Central memory CD4-positive, alpha-beta T cell (primary cell): Measurements from ENCODE around the gene NTSR1.
A peak's percentile ranks its signal among the peaks of the same experiment; 100 is the strongest.

Experiments
- DNase-seq: peaks from one replicate; pipeline ENCODE4 v3.0.0; 2022

Gene NTSR1

DNA sequence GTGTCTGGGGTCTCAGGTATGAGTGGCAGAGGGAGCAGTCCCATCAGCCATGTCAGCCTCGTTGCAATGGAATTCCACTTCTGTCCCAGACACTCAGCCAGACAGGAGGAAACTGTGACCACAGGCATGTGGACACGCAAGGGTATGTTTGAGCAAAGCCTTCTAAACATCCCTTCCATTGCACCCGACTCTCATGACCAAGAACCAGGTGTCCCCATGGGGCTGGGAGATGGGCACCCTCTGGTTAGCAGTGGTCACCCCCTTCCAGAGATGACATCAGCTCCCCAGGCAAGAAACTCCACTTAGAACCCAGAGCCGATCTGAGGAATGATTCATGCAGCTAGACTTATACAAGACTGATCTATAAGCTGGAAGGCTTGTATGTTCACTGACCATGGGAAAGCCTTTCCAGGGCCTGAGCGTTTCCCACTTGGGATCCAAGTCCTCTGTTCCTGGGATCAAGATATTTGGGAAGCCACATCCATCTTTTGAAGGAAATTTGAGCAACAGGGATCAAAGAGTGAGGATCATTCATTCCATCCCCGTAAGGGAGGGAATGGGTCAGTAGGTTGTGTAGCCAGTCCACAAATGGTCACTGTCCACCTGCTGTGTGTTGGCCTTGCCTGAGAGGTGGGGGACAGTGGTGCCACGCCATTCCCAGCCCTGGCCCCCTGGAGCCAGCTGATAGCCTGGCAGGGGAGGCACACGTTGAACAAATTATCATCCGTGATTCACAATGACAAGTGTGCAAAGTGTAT lies 83.7 kb downstream of the NTSR1 start:
- DNase-seq, result no peak

DNA sequence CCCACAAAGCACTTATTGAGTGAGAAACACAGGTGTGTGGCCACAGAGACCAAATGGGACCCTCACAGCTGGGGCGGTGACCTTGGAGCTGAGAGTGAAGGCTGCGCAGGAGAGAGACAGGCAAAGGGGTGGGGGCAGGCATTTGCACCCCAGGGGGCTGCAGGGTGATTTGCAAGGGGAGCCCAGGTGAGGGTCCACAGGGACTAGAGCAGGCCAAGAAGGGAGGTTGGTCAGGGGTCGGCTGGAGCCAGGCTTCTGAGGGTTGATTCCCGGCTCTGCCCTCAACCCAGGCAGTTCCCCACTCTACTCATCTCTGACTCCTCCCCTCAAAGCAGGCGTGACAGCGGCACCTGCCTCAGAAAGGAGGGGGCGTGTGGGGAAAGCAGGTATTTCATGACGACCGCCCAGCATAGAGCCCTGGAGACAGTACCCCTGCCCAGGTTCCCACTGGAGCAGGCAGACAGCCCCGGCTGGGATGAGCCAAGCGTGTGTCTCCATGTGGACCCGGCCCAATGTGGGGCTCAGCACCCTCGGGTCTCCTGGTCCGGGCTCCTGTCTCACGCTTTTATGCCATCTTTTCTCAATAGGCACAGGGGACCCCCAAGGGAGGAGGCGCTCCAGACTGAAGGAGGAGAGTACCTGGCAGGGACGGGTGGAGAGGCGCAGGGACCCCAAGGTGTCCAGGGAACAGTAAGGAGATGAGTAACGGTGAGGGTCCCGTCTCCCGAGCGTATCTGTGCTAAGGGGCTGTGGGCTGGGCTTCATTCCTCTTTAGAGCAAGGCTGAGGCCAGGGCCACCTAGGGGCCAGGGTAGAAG lies 84.5 kb downstream of the NTSR1 start:
- DNase-seq, result no peak

DNA sequence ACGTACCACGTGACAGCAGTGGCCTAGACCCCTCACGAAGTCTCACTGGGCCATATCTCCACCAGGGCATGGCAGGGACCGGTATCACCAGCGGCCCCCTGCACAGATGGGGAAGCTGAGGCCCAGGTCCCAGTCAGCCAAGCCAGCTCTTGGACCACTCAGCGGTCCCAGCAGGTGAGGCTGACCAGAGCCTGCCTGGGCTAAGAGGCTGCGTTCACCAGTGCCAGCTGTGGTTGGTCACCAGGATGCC lies 85.0 kb downstream of the NTSR1 start:
- no peak for DNase-seq

DNA sequence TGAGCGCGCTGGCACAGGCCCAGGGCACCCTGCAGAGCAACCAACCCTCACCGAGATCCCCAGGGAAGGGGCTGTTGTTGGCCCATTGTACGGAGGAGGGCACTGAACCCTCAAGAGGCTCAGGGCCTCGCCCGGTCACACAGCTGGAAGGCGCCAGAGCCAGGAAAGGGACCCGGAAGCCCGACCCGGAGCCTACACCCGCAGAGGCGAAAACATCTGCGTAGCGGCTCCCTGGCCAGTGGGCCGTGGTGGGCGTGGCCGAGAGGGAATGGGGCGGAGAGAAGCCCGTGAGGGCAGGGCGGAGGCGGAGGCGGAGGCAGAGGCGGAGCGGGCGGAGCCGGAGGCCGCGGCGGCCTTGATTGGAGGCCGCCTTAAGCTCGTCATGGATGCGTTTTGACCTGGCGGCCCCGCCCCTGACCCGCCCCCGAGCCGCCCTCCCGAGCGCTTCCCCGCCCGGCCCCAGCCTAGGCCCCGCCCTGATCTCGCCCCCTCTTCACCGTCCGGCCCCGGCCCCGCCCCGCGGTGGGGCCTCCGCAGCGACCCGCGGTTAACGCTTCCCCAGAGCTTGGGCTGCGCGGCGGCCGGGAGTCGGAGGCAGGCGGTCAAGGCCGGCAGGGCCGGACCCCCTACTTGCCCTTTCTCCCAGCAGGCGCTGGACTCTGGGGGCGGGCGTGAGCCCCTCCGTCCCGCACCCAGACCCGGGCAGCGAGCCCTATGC lies 85.5 kb downstream of the NTSR1 start:
- peak; percentile 88 for DNase-seq

DNA sequence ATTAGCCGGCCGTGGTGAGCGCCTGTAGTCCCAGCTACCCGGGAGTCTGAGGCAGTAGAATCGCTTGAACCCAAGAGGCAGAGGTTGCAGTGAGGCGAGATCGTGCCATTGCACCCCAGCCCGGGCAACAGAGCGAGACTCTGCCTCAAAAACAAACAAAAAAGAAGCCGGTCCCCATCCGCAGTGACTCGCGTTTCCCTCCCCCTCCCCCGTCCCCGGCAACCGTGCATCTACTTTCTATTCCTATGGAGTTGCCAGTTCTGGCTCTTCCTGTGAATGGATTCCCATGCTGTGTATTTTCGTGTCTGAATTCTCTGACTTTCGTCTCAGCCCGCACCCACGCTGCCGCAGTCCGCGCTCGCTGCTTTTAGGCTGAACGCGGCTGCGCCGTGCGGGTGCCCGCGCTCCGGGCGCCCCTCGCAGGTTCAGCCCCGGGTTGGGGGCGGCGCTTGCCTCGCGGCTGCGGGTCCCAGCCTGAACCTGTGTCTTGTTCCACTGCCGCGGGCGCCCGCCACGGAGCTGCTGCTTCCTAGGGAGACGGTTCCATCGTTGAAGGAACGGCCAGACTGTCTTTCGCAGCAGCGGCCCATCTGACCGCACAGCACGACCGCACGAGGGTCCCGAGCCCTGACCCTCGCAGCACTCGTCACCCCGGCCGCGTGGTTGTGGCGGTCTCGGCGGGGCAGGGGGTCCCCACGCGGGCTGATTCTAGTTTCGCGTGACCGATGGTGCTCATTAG lies 86.6 kb downstream of the NTSR1 start:
- DNase-seq, result peak; percentile 58

DNA sequence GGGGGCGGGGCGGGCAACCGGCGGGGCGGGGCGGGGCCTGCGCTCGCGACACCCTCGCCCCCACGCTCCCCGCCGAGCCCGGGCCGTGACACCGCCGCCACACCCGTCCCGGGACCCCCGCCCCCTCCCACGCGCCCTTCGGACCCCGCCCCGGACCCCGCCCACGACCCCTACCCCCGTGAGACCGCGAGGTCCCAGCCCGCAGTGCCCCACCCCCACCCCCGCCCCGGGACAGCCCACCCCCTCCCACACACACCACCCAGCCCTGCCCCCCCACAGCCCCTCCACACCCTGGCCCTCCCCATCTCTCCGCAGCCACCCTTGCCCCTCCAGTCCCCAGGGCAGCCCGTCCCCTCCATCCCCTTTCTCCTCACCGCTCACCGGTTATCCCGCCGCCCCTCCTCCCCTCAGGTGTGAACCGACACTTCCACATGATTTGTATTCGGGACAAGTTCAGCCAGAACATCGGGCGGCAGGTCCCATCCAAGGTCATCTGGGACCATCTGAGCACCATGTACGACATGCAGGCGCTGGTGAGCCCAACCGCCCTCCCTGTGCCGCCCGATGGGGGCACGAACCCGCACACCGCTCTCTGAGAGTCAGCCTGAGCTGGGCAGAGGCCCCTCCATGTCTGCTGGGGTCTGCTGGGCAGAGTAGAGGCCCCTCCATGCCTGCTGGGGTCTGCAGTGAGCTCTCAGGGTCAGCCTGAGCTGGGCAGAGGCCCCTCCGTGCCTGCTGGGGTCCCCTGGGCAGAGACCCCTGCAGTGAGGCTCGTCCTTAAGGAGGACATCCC lies 88.3 kb downstream of the NTSR1 start:
- DNase-seq, result no peak

DNA sequence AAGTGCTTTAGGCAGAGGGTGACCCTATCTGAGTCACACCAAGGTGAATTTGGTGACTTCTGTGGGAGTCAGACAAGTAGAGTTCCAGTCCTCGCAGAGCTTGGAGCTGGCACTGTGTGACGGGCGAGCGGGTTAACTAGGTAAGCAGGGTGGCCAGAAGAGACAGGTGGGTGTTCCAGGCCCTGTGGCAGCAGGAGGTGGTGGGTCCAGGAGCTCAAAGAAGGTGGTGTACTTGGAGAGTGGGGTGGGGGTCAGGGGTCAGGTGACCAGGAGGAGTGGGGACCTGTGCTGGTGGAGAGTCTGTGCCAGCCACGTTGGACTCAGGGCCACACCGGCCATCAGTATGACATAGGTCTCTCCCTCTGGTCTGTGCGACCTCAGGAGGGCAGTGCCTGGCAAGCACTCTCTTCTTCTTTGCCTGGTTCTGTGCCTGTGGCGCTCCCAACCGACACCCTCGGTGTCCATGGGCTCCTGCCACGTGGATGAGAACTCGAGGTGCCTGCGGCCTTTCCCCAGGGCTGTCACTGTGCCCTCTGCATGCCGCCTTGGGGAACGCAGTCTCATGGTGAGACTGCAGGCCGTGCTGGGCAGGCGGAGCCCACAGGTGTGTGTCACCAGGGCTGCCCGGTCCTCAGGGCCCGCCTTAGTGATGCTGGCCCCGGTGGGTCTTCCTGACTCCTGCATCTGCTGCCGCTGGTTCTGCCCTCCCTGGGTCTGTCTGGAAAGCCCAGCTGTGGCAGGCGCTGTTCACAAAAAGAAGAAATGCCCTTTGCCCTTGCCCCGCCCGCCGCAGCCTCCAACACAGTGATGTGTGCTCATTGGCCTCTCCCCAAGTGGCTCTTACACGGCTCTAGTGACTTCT lies 89.3 kb downstream of the NTSR1 start:
- no peak for DNase-seq

DNA sequence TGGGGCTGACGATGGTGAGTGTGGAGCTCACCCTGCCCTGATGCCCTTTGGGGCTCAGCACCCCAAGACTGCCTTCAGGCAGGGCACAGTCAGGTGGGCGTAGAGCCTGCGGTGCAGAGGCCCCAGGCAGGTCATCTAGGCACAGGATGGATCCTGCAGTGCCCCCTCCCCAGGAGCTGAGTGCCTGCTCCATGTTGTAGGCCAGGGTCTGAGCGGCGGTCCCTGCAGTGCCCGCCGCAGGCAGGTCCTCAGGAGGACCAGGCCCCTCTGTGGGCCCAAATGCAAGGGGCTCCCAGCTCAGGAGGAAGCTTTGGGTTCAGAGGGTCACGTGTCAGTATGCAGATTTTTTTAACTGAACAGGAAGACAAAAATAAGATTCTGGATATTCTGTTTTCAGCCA lies 90.4 kb downstream of the NTSR1 start:
- no peak for DNase-seq

DNA sequence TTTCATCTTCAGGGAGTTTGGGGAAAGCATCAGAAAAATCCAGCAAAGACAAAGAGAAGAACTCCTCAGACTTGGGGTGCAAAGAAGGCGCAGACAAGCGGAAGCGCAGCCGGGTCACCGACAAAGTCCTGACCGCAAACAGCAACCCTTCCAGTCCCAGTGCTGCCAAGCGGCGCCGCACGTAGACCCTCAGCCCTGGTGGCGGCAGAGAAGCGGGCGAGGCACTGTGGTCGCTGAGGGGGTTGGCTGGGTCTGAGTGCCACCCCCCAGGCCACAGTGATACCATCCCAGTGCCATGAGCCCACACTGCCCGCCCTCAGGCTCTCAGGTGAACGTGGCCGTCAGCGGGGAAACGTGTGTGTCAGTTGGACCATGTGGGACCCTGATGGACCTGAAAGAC lies 90.8 kb downstream of the NTSR1 start:
- no peak for DNase-seq

DNA sequence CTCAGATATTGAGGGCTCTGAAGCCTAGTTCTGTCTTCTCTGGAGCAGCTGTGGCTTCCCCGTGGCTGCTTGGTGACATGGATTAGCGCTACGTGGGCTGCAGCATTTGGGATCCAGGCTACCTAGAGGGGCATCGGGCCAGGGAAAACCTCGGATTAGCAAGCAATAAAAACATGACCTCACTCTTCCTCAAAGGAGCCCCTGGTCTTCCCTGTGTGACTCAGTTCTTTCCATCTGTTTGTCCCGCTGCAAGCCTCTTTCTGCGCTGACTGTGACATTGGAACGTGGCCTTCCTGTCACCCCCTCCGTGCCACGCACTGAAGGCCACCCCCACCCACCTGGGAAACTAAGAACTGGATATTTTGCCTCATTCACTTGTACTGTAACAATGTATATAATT lies 91.2 kb downstream of the NTSR1 start:
- no peak for DNase-seq

DNA sequence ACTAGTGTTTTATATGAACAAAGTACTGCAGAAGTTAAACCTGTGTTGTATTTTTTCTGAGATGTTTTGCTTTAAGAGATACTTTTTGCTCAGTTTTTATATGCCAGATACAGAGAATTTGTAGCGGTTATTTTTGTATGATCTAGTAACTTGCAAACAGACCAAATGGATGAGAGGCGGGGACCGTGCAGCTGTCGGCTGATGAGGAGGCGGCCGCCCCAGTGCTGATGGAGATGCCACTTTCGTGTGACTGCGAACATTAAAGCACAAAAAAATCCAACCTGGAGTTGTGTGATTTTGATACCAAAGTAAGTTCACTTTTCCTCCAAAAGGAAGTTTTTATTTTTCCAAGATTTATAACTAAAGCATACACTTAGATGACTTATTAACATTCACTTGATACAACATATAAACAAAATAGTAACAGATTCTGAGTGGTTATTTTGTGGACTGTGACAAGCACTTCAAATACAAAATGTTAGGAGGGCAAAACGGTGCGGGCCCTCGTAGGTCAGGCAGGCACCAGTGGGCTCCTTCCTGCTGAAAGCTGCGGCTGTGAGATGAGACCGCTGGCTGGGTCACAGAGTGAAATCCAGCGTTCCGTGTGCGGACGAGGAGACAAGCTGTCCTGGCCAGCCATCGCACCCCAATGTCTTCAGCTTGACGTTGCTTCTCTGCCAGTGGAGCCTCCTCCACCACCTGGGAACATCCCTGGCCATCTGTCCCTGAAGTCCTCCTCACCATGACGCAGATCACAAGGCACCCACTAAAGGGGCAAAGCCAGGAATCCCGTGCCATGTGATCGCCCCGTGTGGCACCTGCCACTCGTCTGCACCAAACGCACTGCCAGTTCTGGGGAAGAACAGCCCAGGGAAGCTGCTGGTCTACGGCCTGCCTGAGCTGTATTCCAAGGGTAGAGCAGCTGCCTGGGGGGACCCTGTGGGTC lies 92.0 kb downstream of the NTSR1 start:
- no peak for DNase-seq

DNA sequence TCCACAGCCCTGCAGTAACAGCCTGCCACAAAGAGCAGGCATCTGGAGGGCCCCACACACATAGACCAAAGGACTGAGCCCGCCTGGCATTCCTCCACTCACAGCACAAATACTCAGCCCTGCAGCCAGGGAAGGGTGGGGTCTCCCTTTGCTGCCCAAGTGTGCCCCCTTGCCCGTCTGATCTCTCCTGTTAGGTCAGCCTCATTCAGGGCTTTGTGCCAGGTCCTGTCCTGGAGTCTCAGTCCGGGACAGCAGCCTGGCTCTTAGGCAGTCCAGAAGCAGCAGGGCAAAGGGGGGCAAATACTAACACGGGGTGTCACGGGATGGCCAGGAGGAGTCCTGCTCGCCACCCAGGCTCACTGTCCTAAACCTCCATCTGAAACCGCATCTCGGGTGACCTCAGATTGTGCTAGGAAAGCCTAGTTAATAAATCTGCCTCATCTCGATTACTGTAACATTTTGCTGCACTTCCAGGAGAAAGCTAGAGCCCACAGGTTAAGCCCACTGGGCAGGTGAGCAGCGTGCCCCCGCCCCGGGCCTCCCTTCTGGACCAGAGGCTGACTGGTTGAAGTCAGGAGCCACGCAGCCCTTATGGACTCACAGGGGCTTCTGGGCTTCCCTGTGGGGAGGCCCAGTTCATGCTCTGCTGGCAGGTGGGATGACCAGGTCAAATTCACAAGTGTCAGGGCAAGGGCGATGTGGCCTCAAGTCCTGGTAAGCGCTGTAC lies 92.8 kb downstream of the NTSR1 start:
- DNase-seq, result no peak

DNA sequence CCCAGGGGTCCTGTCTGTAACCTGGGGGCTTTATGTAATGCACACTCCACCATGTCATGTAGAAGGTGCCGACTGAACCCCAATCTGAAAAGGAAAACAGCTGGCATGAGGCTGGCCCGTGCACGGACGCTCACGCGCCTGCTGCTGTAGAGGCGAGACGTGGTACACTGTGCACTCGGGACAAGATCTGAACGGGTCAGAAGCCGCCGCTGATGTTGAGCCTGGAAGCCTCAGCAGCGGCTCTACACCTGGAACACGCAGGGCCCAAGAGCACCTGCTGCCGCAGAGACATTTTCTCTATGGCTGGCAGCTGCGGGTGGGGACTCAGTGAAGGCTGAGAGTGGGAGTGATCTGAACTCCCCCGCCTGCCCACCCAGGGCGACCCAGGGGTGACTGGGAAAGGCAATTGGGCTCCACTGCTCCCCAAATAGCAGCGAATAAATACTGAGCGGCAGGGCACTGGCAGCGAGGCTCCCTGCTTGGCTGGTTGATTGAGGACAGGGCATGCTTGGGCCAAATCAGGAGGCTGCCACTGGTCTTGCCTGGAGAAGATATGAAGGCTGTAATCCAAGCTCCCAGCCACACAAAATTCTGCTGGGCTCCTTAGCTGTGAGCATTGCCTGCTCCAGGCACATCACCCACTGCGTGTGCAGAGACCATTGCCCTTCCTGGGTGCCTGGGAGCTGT lies 93.5 kb downstream of the NTSR1 start:
- DNase-seq, result no peak

DNA sequence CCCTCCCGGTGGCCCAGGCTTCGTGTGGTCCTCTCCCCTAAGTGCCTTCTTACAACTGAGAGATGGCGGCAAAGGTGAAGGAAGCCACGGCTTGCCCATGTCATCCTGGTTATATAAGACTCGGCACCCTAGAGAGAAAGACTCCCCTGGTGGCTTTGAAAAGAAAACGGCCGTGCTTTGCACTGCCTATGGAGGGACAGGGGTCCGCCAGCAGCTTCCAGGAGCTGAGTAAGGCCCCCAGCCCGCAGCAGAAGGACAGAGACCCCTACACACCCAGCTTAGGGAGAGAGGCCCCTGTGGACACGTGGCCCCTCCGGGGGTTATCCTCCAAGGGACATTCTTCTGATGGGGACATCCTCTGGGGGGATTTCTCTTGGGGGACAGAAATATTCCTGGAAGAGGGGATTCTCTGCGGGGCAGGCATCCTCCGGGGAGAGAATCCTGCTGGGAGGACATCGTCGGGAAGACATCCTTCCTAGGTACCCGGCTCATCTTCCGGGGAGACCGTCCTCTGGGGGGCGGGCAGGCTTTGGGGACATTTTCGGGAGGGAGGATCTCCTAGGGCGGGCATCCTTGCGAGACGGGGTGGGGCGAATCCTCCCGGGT lies 95.5 kb downstream of the NTSR1 start:
- DNase-seq, result no peak

DNA sequence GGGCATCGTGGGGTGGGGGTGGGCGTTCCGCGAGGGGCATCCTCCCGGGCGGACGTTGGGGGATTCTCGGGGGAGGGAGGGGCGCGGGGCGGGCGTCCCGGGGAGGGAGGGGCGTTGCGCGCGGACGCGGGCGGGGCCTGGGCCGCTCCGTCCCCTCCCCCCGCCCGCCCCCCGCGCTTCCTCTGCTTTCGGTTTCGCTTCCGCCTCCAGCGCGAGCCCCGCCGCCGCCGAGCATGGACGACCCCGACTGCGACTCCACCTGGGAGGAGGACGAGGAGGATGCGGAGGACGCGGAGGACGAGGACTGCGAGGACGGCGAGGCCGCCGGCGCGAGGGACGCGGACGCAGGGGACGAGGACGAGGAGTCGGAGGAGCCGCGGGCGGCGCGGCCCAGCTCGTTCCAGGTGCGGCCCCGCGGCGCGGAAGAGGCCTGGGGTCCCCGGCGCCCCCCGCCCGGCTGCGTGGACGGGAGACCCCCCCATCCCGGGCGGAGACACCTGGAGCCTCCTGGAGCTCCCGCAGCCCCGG lies 96.1 kb downstream of the NTSR1 start, which contains the start of gene OGFR:
OGFR (plus strand) TSS at position 209 of the 528 bp plus-strand sequence; CDS start at position 234, 25 bp downstream.
- DNase-seq, result peak; percentile 67

DNA sequence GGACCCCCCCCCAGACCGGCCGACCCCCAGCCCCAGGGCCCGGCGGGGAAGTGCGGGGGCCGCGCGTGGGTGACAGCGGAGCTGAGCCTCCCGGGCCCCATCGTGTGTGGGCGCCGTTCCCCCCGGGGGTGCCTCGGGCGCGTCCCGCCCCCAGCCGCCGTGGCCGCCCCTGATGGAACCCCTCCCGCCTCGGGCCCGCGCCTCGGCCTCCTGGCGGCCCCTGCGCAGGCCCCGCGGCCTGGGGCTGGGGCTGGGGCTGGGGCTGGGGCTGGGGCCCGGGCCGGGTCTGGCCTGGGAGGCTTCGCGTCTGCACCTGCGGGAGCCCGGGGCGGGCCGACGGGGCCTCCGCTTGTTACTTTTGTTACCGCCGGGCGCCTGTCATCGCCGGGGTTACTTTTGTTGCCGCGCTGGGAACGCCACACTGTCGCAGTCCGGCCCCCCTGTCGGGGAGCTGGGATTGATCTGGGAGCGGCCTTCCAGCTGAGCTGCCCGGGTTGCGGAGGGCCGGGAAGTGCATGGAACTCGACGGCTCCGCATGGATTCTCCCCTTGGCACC lies 96.6 kb downstream of the NTSR1 start:
- no peak for DNase-seq

DNA sequence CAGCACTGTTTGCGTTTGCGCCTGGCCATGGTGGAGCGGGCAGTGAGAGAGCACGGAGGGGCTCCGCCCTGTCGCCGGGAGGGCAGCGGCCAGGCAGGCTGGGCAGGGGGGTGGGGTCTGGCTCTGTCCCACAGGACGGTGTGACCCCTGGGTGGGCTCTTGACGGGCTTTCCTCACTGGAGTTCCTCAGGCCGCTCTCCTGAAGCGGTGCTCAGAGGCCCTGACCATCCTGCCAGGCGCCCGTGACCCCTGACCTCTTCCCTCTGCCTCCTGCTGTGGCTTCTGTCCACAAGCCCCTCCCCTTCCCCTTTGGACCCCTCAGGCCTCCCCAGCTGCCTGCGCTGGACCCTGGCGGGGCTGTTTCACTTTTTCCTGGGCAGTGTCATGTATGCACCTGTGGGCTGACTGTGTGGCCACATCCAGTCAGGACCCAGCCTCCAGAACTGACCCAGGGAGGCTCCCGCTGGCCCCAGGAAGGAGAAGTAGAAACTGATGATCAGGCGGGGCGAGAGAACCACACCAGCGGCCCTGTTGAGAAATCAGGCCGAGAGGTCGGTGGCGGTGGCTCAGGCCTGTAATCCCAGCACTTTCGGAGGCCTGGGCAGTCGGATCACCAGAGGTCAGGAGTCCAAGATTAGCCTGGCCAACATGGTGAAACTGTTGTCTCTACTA lies 97.2 kb downstream of the NTSR1 start:
- DNase-seq, result no peak
